Kidney (tissue), 14 donors: ENCODE results near the gene OR56A3. TPM values are rescaled to one million over a fixed set of nuclear protein-coding genes. Genes with fewer than 3 reads are reported as not detected.

Experiments
- DNase-seq, 5 donors: peaks; one replicate each; pipeline ENCODE4 v3.0.0-alpha.2; 2013 to 2020
- FAIRE-seq: peaks from 2 replicates; lab custom pipeline; 2012; peaks lifted over from hg19 to GRCh38; lab: Jason Lieb, UNC
- H3K27ac ChIP-seq, 2 donors: one replicate each; pipeline ENCODE4 v1.7.0; 2013; ENCODE audit warnings: low read depth in 2 of 2, low read length in 2 of 2, inconsistent platforms in 1 of 2
- H3K27me3 ChIP-seq: one replicate; pipeline ENCODE4 v1.7.1; 2013; ENCODE audit warnings: low read length, inconsistent platforms; ENCODE audit not compliant: control insufficient read depth, insufficient read depth
- H3K36me3 ChIP-seq, 3 donors: one replicate each; pipeline versions ENCODE4 v1.7.0 to v1.7.1; 2013; ENCODE audit warnings: low read length in 3 of 3, control low read depth in 1 of 3, inconsistent platforms in 1 of 3; ENCODE audit not compliant: insufficient read depth in 3 of 3, control insufficient read depth in 2 of 3
- H3K4me1 ChIP-seq, 3 donors: one replicate each; pipeline versions ENCODE4 v1.7.0 to v1.7.1; 2013; ENCODE audit warnings: low read length in 3 of 3, inconsistent platforms in 1 of 3, low read depth in 1 of 3; ENCODE audit not compliant: control insufficient read depth in 2 of 3, insufficient read depth in 2 of 3
- H3K4me3 ChIP-seq, 3 donors: one replicate each; pipeline versions ENCODE4 v1.7.0 to v1.8.1; 2013; ENCODE audit warnings: low read length in 3 of 3, control low read depth in 1 of 3, inconsistent platforms in 1 of 3
- H3K9ac ChIP-seq, 3 donors: one replicate each; pipeline versions ENCODE4 v1.7.0 to v1.7.1; 2013; ENCODE audit warnings: low read length in 3 of 3, control low read depth in 1 of 3, inconsistent platforms in 1 of 3
- H3K9me3 ChIP-seq, 3 donors: one replicate each; pipeline versions ENCODE4 v1.7.0 to v1.7.1; 2013; ENCODE audit warnings: low read length in 3 of 3, control low read depth in 1 of 3, inconsistent platforms in 1 of 3; ENCODE audit not compliant: control insufficient read depth in 2 of 3, insufficient read depth in 1 of 3
- CTCF ChIP-seq: IDR thresholded peaks from 3 replicates; pipeline ENCODE4 v1.5.1; 2012; ENCODE audit warnings: mild to moderate bottlenecking, moderate library complexity, borderline replicate concordance; ENCODE audit not compliant: insufficient read depth; ENCODE audit errors: extremely low read depth
- intact Hi-C: fragments of 100-400 bp; cut with DNase I; formaldehyde crosslinking; loops from one replicate; pipeline ENCODE4 v1.11.1; 2022
- polyA plus RNA-seq: library from polyadenylated mRNA; stranded (reverse); fragments of 350-450 nt; fragmentation: Illumina TruSeq; extraction: RNeasy Lipid Tissue Mini Kit (QIAGEN cat#74804); gene quantifications from one replicate; pipeline ENCODE4 v1.2.3, GENCODE V29; 2014; ENCODE audit warnings: low read depth, low replicate concordance; ENCODE audit not compliant: insufficient read depth
- total RNA-seq: library from RNA; stranded (reverse); fragmentation: NEBNext Ultra II Directional; extraction: Animal tissue kit (Norgen Biotek cat#: 25700); gene quantifications from one replicate; pipeline ENCODE4 v1.2.1, GENCODE V29; 2021
- donor health status: control.
- donor health status: control.
- donor health status: control.
- donor health status: control.
- donor health status: control.
- donor health status: DM: yes; HTN: yes; CAD: no.
- donor health status: Normal renal cell carcinoma (clear cell type).

Gene OR56A3
- total and polyA plus RNA-seq, 2 donors from 2014 or later = not detected

GRCh38 chr11:5928271-5928670, 13.8 kb upstream of the OR56A3 start:
- no peaks in the 10 kb centered on the region for H3K36me3 ChIP-seq
- FAIRE-seq (no peak), DNase-seq (no peak)
- H3K27me3 ChIP-seq = no peaks in the 10 kb centered on the region
- peaks cover 0 to 8% (median 0%) of the 10 kb centered on the region in 3 donors for H3K9me3 ChIP-seq
- intact Hi-C loops = no loop called here
- no peak overlapping the region for H3K4me3 ChIP-seq
- H3K4me1 ChIP-seq = no peaks in the 10 kb centered on the region
- no peak overlapping the region for H3K9ac ChIP-seq
- TF ChIP-seq CTCF = no peak
- H3K27ac ChIP-seq = no peak overlapping the region

GRCh38 chr11:5928811-5929210, 13.2 kb upstream of the OR56A3 start:
- H3K9me3 ChIP-seq = peaks cover 0 to 7% (median 0%) of the 10 kb centered on the region in 3 donors
- no peaks in the 10 kb centered on the region for H3K27me3 ChIP-seq
- no peak for FAIRE-seq
- no peak for TF ChIP-seq CTCF
- intact Hi-C loops = no loop called here
- H3K36me3 ChIP-seq = no peaks in the 10 kb centered on the region
- no peak for DNase-seq
- H3K4me1 ChIP-seq = no peaks in the 10 kb centered on the region
- no peak overlapping the region for H3K27ac ChIP-seq
- no peak overlapping the region for H3K4me3 ChIP-seq
- no peak overlapping the region for H3K9ac ChIP-seq

- H3K9ac ChIP-seq = no peak overlapping the region
- no peak overlapping the region for H3K27ac ChIP-seq
- DNase-seq = peak in 1 of 5 donors; percentile 53
- FAIRE-seq = no peak
- intact Hi-C loops = no loop called here
- no peak for TF ChIP-seq CTCF
- no peaks in the 10 kb centered on the region for H3K36me3 ChIP-seq
- peaks cover 0 to 4% (median 0%) of the 10 kb centered on the region in 3 donors for H3K9me3 ChIP-seq
- no peaks in the 10 kb centered on the region for H3K4me1 ChIP-seq
- no peaks in the 10 kb centered on the region for H3K27me3 ChIP-seq
- no peak overlapping the region for H3K4me3 ChIP-seq
These were observed 12.3 kb upstream of the OR56A3 start for GRCh38 chr11:5929571-5930368.
